H1 (cell line): ENCODE results near the gene CCDC91.

Experiments
- CBX8 ChIP-seq: fragments of 300-800, 300-1000 bp; sonication (generic); IDR thresholded peaks from 2 replicates; pipeline ENCODE4 v1.7.1; 2016; ENCODE audit warnings: low read depth, low read length, borderline replicate concordance
- EZH2 ChIP-seq: fragments of 200-600 bp; sonication (generic); IDR thresholded peaks from 2 replicates; pipeline ENCODE4 v1.7.1; 2012; ENCODE audit warnings: low read depth, mild to moderate bottlenecking, moderate library complexity, low read length, inconsistent platforms; ENCODE audit not compliant: severe bottlenecking
- MAX ChIP-seq: IDR thresholded peaks from 2 replicates; pipeline ENCODE4 v1.6.1; 2012; ENCODE audit warnings: inconsistent platforms
- POLR2A ChIP-seq, 2 experiments: IDR thresholded peaks; 1 replicate in 1 of 2; 2 replicates in 1 of 2; pipeline ENCODE4 v1.6.1; 2011; ENCODE audit warnings: low read depth in 2 of 2, low read length in 2 of 2, mild to moderate bottlenecking in 2 of 2; ENCODE audit errors: control extremely low read depth in 1 of 2
- POLR2AphosphoS5 ChIP-seq: IDR thresholded peaks from 2 replicates; pipeline ENCODE4 v1.6.1; 2011; ENCODE audit warnings: low read depth, low read length
- SIRT6 ChIP-seq: IDR thresholded peaks from one replicate; pipeline ENCODE4 v1.7.1; 2012; ENCODE audit warnings: low read length, inconsistent platforms
- TAF1 ChIP-seq: IDR thresholded peaks from 2 replicates; pipeline ENCODE4 v1.6.1; 2011; ENCODE audit warnings: mild to moderate bottlenecking, low read depth, low read length
- USF2 ChIP-seq: IDR thresholded peaks from 2 replicates; pipeline ENCODE4 v1.6.1; 2011; ENCODE audit warnings: low read length, improper control_type of control experiment
- TF ChIP-seq, protein P1 (sequence below), 3 experiments: IDR thresholded peaks; 1 replicate in 2 of 3; 2 replicates in 1 of 3; pipeline versions ENCODE4 v1.5.1 to v1.6.1; 2011; ENCODE audit warnings: low read length in 3 of 3, mild to moderate bottlenecking in 3 of 3, inconsistent platforms in 2 of 3, low read depth in 1 of 3, moderate library complexity in 1 of 3; ENCODE audit not compliant: insufficient read depth in 1 of 3; ENCODE audit errors: control extremely low read depth in 1 of 3

DNA sequence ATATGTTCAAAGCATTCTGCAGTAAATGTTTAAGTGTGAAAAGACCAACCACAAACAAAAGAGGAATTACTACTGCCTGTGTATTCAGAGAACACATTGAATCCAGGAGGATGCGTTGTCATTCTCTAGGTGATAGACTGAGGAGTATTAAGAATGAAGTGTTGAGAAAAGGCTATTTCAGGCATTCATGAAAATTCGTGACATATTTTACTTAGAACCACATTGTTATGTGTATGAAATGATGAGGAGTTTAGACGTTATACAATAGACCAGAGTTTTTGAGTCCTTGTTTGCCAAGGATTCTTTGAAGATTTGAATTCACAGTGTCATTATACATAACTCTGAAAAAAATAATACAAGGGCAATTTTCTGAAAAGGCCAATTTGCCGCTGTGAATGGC, 251.8 kb downstream of the CCDC91 start:
- TF ChIP-seq EZH2 (no peak), USF2 (no peak), POLR2AphosphoS5 (no peak), TAF1 (no peak), POLR2A (IDR thresholded peaks at IDR 0.05; ENCODE audit: control extremely low read depth in 1 of 2, low read depth in 2 of 2, low read length in 2 of 2) (no peak), MAX (no peak), SIRT6 (no peak), CBX8 (no peak)
- TF ChIP-seq, protein P1, sequence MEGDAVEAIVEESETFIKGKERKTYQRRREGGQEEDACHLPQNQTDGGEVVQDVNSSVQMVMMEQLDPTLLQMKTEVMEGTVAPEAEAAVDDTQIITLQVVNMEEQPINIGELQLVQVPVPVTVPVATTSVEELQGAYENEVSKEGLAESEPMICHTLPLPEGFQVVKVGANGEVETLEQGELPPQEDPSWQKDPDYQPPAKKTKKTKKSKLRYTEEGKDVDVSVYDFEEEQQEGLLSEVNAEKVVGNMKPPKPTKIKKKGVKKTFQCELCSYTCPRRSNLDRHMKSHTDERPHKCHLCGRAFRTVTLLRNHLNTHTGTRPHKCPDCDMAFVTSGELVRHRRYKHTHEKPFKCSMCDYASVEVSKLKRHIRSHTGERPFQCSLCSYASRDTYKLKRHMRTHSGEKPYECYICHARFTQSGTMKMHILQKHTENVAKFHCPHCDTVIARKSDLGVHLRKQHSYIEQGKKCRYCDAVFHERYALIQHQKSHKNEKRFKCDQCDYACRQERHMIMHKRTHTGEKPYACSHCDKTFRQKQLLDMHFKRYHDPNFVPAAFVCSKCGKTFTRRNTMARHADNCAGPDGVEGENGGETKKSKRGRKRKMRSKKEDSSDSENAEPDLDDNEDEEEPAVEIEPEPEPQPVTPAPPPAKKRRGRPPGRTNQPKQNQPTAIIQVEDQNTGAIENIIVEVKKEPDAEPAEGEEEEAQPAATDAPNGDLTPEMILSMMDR (IDR thresholded peaks at IDR 0.05; ENCODE audit: control extremely low read depth in 1 of 3, insufficient read depth in 1 of 3, low read depth in 1 of 3, low read length in 3 of 3) = no peak
